ENCODE results near the gene THAP7. TPM values are rescaled to one million over a fixed set of nuclear protein-coding genes. Genes with fewer than 3 reads are reported as not detected.

The THAP7 gene
- total RNA-seq, 1 experiment from 2014 or later, result 24.6 TPM

DNA sequence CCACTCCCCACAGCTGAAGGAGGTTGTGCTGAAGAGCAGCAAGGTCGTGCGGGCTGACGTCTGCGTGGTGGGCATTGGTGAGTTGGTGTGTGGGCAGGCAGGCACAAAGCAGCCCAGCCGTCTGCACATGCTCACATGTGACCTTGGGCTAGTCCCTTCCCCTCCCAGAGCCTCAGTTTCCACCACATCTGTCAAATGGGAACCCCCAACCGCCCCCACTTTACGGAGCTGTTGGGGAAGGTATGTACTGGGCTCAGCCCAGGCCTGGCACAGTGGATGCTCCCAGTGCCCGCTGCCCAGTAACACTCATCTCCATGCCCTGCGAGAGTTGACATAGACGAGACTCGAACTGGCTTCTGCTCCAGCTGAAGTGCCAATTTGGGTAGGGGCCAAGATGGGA is 24.9 kb downstream of the THAP7 start:
- no peaks in the 10 kb centered on the region for H3K79me1 ChIP-seq (ENCODE audit: insufficient read depth, low read depth, low read length, poor library complexity, severe bottlenecking)
- peaks cover 24 to 30% of the 10 kb centered on the region in 2 experiments for H3K4me1 Mint-ChIP-seq
- no peak overlapping the region for H3K4me2 ChIP-seq (ENCODE audit: insufficient read depth, insufficient read length, low read length)
- no peak overlapping the region for H3T11ph ChIP-seq (ENCODE audit: low read length)
- H3K9ac ChIP-seq (ENCODE audit: extremely low read depth, insufficient read length, low read length), result no peak overlapping the region
- H4K8ac ChIP-seq (replicated peaks; ENCODE audit: insufficient read length, low read depth, low read length), result no peak overlapping the region
- H3K27me3 ChIP-seq (ENCODE audit: insufficient read depth, low read length), result no peaks in the 10 kb centered on the region; the same call in 1 of the 2 replicates
- no peaks in the 10 kb centered on the region for H4K20me1 ChIP-seq (ENCODE audit: control insufficient read depth, insufficient read depth, insufficient read length)
- H3K56ac ChIP-seq (ENCODE audit: insufficient read length, low read depth, low read length), result no peak overlapping the region
- no peak overlapping the region for H3K27ac Mint-ChIP-seq
- no peaks in the 10 kb centered on the region for H3K9me3 ChIP-seq (ENCODE audit: control insufficient read depth, low read depth, low read length)
- H3K9me3 Mint-ChIP-seq, result peaks cover 13 to 15% of the 10 kb centered on the region in 2 experiments
- no peak overlapping the region for H2AK5ac ChIP-seq (ENCODE audit: insufficient read length, low read length)
- no peaks in the 10 kb centered on the region for H3K4me1 ChIP-seq (ENCODE audit: insufficient read depth, low read length)
- H2BK20ac ChIP-seq (ENCODE audit: low read depth, low read length, poor library complexity, severe bottlenecking), result no peak overlapping the region
- no peak overlapping the region for H2BK120ac ChIP-seq (ENCODE audit: low read depth, low read length, poor library complexity, severe bottlenecking)
- H3K79me2 ChIP-seq (ENCODE audit: insufficient read depth, low read length), result no peaks in the 10 kb centered on the region
- H4K91ac ChIP-seq (ENCODE audit: insufficient read length, low read depth, low read length), result no peak overlapping the region
- no peak overlapping the region for H3K14ac ChIP-seq (ENCODE audit: insufficient read depth, low read length)
- no peak overlapping the region for H3K23ac ChIP-seq (ENCODE audit: insufficient read length, low read depth, low read length)
- peaks cover 0 to 8% (median 4%) of the 10 kb centered on the region in 3 experiments; a peak in 4 of 7 replicates for H3K36me3 Mint-ChIP-seq (ENCODE audit: insufficient read depth in 1 of 3, low read depth in 3 of 3)
- H3K4ac ChIP-seq (ENCODE audit: low read depth, low read length), result no peak overlapping the region
- no peak overlapping the region for H2BK12ac ChIP-seq (ENCODE audit: insufficient read length, low read depth, low read length)
- WGBS (ENCODE audit: extremely low coverage, insufficient read length, low lambda C conversion rate), result no CpG with 5 or more reads among the region's 11 CpGs
- no peak overlapping the region for H2BK5ac ChIP-seq (ENCODE audit: insufficient read length, low read length)
- no peak overlapping the region for H2BK15ac ChIP-seq (ENCODE audit: low read depth, low read length)
- no peak overlapping the region for H3K27ac ChIP-seq (ENCODE audit: insufficient read length, low read depth, low read length)
- no peak overlapping the region for H2AFZ ChIP-seq (ENCODE audit: low read length)
- no peak overlapping the region for H3K4me3 Mint-ChIP-seq
- DNase-seq, result no peak
- H3K27me3 Mint-ChIP-seq (ENCODE audit: low read depth), result peaks cover 77% of the 10 kb centered on the region
- no peak overlapping the region for H3K18ac ChIP-seq (ENCODE audit: insufficient read length, low read depth, low read length)
- no peak for TF ChIP-seq CTCF (conservative IDR thresholded peaks at IDR 0.05)
- peaks cover 7% of the 10 kb centered on the region for H3K23me2 ChIP-seq (ENCODE audit: insufficient read length, low read depth, low read length, poor library complexity, severe bottlenecking)
- H4K5ac ChIP-seq (ENCODE audit: insufficient read length, low read depth, low read length), result no peak overlapping the region

Measured in H9 (cell line).